Measurements from ENCODE around the gene ARPP21.
"Not testable (repeated sequence)": the region's sequence is repeated elsewhere in the genome, so short reads cannot be mapped to it uniquely, and the experiment has no call there.

Gene ARPP21

DNA sequence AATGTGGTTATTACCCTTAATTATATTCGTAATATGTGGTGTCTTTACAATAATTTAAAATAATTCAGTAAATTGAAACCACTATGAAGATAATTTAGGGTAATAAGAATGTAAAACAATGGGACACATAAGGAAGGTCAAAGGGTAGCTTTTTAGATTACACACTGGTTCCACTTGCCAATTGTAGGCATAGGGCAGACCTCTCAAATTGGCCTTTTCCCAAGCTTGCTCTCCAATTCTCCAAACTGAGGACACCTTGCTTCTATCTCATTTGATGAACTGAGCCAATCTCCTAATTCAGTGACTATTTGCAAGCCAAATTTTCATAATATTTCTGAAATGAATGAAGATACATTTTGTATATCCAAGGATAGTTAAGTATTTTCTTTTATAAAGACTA is 151.4 kb downstream of the ARPP21 start:
- ChIA-PET POLR2A (no interaction called here), CTCF (no interaction called here)
- DNase-seq (ENCODE audit: low read depth, low spot score): no peak
- no peak overlapping the region for H3K4me3 ChIP-seq (ENCODE audit: low read depth, low read length)
- TF ChIP-seq, protein P1, sequence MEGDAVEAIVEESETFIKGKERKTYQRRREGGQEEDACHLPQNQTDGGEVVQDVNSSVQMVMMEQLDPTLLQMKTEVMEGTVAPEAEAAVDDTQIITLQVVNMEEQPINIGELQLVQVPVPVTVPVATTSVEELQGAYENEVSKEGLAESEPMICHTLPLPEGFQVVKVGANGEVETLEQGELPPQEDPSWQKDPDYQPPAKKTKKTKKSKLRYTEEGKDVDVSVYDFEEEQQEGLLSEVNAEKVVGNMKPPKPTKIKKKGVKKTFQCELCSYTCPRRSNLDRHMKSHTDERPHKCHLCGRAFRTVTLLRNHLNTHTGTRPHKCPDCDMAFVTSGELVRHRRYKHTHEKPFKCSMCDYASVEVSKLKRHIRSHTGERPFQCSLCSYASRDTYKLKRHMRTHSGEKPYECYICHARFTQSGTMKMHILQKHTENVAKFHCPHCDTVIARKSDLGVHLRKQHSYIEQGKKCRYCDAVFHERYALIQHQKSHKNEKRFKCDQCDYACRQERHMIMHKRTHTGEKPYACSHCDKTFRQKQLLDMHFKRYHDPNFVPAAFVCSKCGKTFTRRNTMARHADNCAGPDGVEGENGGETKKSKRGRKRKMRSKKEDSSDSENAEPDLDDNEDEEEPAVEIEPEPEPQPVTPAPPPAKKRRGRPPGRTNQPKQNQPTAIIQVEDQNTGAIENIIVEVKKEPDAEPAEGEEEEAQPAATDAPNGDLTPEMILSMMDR (IDR thresholded peaks at IDR 0.05; ENCODE audit: insufficient read depth, low read length, missing control alignments): no peak

DNA sequence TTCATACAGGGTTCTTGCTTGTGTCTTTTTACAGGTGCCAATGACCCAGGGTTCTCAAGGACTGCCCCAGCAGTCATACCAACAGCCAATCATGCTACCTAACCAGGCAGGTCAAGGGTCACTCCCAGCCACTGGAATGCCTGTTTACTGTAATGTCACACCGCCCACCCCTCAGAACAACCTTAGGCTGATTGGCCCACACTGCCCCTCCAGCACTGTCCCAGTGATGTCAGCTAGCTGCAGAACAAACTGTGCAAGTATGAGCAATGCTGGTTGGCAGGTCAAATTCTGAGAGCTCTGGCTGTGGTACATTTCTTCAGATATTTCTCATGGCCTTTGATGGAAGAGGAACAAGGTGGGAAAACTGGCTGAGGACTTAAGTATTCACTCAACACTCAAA is 154.3 kb downstream of the ARPP21 start:
- ChIA-PET POLR2A (no interaction called here), CTCF (no interaction called here)
- no peak overlapping the region for H3K4me3 ChIP-seq (ENCODE audit: low read depth, low read length)
- DNase-seq (ENCODE audit: low read depth, low spot score): no peak
- TF ChIP-seq, protein P1 (IDR thresholded peaks at IDR 0.05; ENCODE audit: insufficient read depth, low read length, missing control alignments): no peak

DNA sequence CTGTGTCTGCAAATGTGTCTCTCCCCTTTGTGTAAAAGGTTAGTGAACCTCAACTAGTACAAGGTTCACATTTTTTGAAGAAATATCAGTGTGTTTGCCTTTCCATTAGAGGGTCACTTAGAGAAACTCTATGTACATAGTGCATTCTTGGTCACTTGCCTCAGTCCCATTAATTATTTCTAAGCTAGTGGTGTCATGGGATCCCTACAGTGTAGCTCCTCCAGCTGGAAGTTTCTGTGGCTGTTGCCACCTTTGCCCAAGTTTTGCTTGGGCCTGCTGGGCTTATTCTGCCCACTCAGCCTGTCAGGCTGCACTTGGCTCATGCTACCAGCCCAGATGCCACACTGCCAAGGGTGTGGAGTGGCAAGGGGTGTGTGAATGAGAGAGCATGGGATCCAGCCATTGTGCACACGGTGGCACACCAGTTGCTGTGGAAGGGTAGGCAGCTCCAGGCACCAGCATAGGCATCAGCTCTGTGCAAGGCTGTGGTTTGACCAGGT is 161.7 kb downstream of the ARPP21 start:
- CTCF ChIA-PET: no interaction called here
- DNase-seq (ENCODE audit: low read depth, low spot score): no peak
- H3K4me3 ChIP-seq (ENCODE audit: low read depth, low read length): no peak overlapping the region
- POLR2A ChIA-PET: no interaction called here
- TF ChIP-seq, protein P1 (IDR thresholded peaks at IDR 0.05; ENCODE audit: insufficient read depth, low read length, missing control alignments): no peak

DNA sequence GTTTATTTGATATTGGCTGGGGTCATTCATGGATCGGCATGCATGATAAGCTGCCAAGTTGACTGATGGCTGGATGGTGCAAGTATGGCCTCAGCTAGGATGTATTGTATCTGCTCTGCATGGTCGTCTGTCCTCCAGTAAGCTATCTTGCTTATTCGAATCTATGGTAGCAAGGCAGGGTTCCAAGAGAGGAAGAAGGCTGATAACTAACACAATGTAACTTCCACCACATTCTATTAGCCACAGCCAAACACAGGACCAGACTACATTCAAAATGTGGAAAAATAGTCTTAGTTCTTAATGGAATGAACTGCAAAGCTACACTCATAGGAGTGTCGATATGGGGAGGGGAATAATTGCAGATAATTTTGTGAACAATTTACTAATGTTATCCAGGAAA is 175.2 kb downstream of the ARPP21 start:
- ChIA-PET CTCF (no interaction called here), POLR2A (no interaction called here)
- no peak for DNase-seq (ENCODE audit: low read depth, low spot score)
- TF ChIP-seq, protein P1 (IDR thresholded peaks at IDR 0.05; ENCODE audit: insufficient read depth, low read length, missing control alignments): no peak
- no peak overlapping the region for H3K4me3 ChIP-seq (ENCODE audit: low read depth, low read length)

DNA sequence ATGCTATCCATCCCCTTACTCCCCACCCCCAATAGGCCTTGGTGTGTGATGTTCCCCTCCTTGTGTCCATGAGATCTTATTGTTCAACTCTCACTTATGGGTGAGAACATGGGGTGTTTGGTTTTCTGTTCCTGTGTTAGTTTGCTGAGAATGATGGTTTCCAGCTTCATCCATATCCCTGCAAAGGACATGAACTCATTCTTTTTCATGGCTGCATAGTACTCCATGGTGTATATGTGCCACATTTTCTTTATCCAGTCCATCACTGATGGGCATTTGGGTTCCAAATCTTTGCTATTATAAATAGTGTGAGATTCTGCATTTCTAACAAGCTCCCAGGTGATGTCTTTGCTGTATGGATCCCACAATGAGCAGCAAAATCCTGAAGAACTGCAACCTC is 176.5 kb downstream of the ARPP21 start:
- CTCF ChIA-PET; DNase-seq (ENCODE audit: low read depth, low spot score); POLR2A ChIA-PET; H3K4me3 ChIP-seq (ENCODE audit: low read depth, low read length): not testable (repeated sequence)

DNA sequence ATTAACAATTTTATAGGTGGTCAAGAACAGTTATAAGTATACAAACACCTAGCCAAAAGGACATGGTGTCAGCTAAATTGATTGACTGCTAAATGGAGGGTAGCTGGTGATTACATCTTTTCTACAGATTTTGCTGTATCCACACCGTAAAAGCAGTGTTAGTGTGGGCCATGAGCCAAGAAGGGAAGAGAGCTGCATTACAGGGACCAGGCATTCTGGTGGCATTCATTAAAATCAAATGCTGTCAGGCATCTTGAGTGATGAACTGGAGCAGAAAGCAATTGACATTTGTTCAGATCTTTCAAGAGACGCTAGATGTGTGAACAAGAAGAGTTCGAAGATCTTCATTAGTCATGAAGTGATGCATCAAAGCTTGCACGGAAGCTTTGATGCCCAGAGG is 177.9 kb downstream of the ARPP21 start:
- DNase-seq (ENCODE audit: low read depth, low spot score): no peak
- TF ChIP-seq, protein P1 (IDR thresholded peaks at IDR 0.05; ENCODE audit: insufficient read depth, low read length, missing control alignments): no peak
- ChIA-PET CTCF (no interaction called here), POLR2A (no interaction called here)
- no peak overlapping the region for H3K4me3 ChIP-seq (ENCODE audit: low read depth, low read length)

DNA sequence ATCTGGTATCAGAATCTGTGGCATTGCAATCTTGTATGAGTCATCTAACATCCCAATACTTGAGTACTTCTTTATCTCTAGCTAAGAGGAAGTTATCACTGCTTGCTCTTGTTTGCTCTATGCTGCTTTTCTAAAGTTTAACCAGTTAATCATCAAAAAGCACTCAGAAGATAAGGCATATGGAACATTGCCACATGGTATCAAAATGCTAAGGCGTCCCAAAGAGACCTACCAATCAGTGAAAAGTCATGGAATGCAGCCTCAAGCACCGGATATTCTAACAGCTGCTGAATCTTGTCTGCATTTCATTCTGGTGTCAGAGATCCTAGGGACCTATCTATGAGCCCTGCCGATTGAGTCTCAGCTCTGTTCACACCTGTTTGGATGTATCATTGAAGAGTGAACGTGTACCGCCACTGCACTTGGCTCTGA is 192.8 kb downstream of the ARPP21 start:
- CTCF ChIA-PET: no interaction called here
- no peak overlapping the region for H3K4me3 ChIP-seq (ENCODE audit: low read depth, low read length)
- no peak for DNase-seq (ENCODE audit: low read depth, low spot score)
- TF ChIP-seq, protein P1 (IDR thresholded peaks at IDR 0.05; ENCODE audit: insufficient read depth, low read length, missing control alignments): no peak
- POLR2A ChIA-PET: no interaction called here
